Left ventricle myocardium superior (tissue), 1 donor: ENCODE data around the gene KAT8. TPM values are rescaled to one million over a fixed set of nuclear protein-coding genes. Genes with fewer than 3 reads are reported as not detected.
"Not testable (repeated sequence)": the region's sequence is repeated elsewhere in the genome, so short reads cannot be mapped to it uniquely, and the experiment has no call there.

Experiments used
- ATAC-seq: fragments of 200-7000 bp; cut with Tn5 transposase; one replicate; pipeline ENCODE4 v1.9.1; 2020; ENCODE audit warnings: mild to moderate bottlenecking, moderate library complexity
- DNase-seq: peaks from one replicate; pipeline ENCODE4 v3.0.0-alpha.2; 2020
- intact Hi-C: fragments of 100-400 bp; cut with micrococcal nuclease; formaldehyde crosslinking; loops from one replicate; pipeline ENCODE4 v1.11.0; 2022
- total RNA-seq: library from RNA; stranded (reverse); fragmentation: NEBNext Ultra II Directional; extraction: Animal tissue kit (Norgen Biotek cat#: 25700); gene quantifications from one replicate; pipeline ENCODE4 v1.2.1, GENCODE V29; 2021
- donor health status: DM: no; HTN: yes; CAD: no; lungs with severe emphysema.

The KAT8 gene
- total RNA-seq, 1 donor from 2014 or later: 77.4 TPM

DNA sequence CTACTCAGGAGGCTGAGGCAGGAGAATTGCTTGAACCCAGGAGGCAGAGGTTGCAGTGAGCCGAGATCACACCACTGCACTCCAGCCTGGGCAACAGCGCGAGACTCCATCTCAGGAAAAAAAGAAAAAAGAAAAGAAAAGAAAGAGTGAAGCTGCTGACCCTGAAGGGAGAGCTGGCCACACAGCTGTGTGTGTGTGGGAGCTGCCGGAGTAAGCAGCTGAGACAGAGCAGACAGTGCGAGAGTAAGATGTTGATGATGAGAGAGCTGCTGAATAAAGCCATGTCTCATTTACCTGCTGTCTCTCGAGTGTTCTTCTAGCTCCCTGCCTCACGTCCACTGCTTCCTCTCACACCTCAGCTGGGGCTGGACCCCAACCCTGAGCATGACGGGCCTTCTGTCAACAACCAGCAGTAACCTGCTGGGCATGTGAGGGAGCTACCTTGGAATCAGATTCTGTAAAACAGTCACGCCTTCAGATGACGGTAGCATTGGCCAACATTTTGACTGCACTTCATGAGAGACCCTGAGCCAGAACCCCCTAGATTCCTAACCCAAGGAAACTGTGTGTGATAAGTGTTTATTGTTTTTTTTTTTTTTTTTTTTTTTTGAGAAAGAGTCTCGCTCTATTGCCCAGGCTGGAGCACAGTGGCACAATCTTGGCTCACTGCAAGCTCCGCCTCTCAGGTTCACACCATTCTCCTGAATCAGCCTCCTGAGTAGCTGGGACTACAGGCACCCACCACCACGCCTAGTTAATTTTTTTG, 16.4 kb upstream of the KAT8 start:
- ATAC-seq, DNase-seq, intact Hi-C loops: not testable (repeated sequence)

DNA sequence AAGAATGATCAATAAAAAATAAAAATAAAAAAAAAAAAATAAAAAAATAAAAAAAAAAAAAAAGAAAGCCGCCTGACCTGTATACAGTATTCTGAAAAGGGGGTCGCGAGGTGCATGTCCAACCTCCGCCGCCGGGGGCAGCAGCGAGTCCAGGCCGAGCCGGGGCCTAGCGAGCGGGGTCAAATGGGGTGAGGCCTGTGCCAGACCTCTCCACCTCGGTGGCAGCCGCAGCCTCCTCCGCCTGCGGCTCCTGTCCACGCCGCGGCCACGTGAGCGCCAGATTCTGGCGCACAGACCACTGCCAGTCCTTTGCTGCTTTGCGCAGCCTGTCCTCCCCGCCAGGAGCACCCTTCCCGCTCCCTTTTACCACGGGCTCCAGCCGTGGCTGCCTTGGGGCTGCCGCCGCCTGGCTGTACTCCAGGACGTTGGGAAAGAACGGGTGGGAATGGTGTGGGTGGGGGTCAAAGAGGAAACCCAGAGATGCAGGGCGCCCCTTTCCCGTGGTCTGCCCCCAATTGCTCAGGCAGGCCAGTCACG, 11.7 kb upstream of the KAT8 start:
- intact Hi-C loops: no loop called here
- ATAC-seq (peak; percentile 91), DNase-seq (peak; percentile 94)

DNA sequence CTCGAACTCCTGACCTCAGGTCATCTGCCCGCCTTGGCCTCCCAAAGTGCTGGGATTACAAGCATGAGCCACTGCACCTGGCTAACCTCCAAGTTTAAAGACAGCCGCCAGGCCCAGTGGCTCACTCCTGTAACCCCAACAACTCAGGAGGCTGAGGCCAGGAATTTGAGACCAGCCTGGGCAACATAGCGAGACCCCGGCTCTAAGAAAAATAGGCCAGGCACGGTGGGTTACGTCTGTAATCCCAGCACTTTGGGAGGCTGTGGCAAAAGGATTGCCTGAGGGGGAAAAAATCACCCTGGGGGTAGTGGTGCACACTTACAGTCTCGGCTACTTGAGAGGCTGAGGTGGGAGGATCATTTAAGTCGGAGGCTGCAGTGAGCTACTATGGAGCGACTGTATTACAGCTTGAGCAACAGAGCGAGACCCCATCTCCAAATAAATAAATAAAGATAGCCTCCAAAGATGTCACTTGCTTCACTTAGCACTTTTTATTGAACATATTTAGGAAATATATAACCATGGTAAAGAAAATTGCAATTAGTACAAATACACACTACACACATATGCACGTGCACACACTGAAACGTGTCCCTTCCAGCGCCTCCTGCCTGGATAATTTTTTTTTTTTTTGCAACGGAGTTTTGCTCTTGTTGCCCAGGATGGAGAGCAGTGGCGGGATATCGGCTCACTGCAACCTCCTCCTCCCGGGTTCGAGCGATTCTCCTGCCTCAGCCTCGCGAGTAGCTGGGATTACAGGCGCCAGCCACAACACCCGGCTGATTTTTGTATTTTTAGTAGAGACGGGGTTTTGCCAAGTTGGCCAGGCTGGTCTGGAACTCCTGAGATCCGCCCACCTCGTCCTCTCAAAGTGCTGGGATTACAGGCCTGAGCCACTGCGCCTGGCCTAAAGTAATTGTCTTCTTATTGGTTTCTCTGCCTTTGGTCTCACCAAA, 10.7 kb upstream of the KAT8 start:
- intact Hi-C loops: no loop called here
- DNase-seq: no peak

GRCh38 chr16:31107465-31107867, 10.0 kb upstream of the KAT8 start:
- intact Hi-C loops: no loop called here

More for the DNA sequence above, 10.7 kb upstream of the KAT8 start:
- ATAC-seq: no peak

GRCh38 chr16:31108035-31108793, 9.2 kb upstream of the KAT8 start, which contains the start of gene BCKDK:
Gene BCKDK, plus strand, starts transcription at chr16:31108386. Its CDS starts 838 bp downstream, at chr16:31109224.
- intact Hi-C loops: no loop called here
- peak; percentile 91 for DNase-seq
- peak; percentile 79 for ATAC-seq

More at GRCh38 chr16:31107465-31107867, 10.0 kb upstream of the KAT8 start:
- ATAC-seq (no peak), DNase-seq (no peak)

DNA sequence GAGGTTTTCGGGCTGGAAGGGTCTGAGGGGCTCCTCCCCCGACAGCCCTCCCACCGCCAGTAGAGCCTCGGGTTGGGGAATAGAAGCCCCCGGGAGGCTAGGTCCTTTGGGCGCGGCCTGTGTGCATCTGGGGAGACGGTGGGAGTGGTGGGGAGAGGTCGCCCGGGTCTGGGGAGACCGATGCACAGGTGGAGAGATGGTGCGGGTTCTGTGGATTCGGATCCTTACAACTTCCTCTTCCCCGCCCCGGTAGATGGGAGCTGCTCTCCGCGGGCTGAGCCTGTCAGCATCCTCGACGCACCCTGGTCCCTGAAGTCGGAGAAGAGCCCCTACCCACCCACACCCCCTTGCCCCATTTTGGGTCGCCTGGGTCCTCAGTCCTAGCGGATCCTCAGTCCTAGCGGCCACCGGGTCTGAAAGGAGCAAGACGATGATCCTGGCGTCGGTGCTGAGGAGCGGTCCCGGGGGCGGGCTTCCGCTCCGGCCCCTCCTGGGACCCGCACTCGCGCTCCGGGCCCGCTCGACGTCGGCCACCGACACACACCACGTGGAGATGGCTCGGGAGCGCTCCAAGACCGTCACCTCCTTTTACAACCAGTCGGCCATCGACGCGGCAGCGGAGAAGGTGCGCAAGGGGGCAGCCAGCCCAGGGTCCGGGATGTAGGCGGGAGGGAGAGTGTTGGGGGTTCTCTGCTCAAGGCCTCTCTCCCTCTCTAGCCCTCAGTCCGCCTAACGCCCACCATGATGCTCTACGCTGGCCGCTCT, 8.5 kb upstream of the KAT8 start:
- ATAC-seq (no peak), DNase-seq (peak; percentile 34)
- intact Hi-C loops: no loop called here

- DNase-seq (no peak), ATAC-seq (no peak)
- intact Hi-C loops: no loop called here
Measured at GRCh38 chr16:31109622-31110021, 7.8 kb upstream of the KAT8 start.

GRCh38 chr16:31110106-31111034, 7.1 kb upstream of the KAT8 start:
- intact Hi-C loops: no loop called here
- peak; percentile 20 for DNase-seq

DNA sequence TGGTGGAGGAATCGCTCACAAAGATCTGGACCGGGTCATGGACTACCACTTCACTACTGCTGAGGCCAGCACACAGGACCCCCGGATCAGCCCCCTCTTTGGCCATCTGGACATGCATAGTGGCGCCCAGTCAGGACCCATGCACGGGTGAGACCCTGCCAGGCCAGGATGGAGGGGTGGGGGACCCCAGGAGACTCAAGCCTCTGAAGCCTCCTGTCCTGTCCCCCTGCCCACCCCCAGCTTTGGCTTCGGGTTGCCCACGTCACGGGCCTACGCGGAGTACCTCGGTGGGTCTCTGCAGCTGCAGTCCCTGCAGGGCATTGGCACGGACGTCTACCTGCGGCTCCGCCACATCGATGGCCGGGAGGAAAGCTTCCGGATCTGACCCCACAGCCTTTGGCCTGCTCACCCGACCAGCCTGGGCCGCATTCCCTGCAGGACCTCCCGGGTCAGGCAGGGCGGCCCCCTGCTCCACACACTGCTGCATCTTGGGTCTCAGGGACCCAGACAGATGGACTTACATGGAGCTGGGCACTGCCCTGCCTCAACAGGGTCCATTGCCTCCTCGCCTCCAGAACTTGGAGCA, 5.5 kb upstream of the KAT8 start:
- DNase-seq: no peak
- ATAC-seq: no peak
- intact Hi-C loops: no loop called here

More at GRCh38 chr16:31110106-31111034, 7.1 kb upstream of the KAT8 start:
- no peak for ATAC-seq

DNA sequence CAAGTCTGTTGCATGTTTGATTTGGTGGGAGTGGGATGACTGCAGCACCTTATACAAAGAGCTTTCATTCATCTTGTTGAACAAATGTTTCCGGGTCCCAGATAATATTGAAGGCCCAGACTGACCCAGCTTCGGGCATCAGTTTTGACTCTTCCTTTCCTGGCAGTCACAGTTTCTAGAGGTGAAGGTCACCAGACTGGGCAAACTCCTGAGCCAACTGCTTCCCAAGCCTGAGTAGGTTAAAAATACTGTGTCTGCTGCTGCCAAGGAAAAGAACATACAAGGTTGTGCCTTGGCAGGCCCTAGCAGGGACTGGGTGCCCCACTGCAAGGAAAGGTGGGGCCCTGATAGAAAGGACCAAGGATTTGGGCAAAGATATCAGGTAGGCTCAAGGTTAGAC, 4.8 kb upstream of the KAT8 start:
- DNase-seq (no peak), ATAC-seq (peak; percentile 43)
- intact Hi-C loops: no loop called here

GRCh38 chr16:31113121-31114120, 4.0 kb upstream of the KAT8 start:
- no peak for DNase-seq
- ATAC-seq: no peak
- intact Hi-C loops: no loop called here

GRCh38 chr16:31114468-31114867, 3.0 kb upstream of the KAT8 start:
- ATAC-seq: no peak
- intact Hi-C loops: no loop called here
- no peak for DNase-seq

- intact Hi-C loops: no loop called here
- DNase-seq: peak; percentile 26
- peak; percentile 4 for ATAC-seq
Measured at GRCh38 chr16:31118223-31119155, 1.0 kb downstream of the KAT8 start.

GRCh38 chr16:31120129-31120528, 2.7 kb downstream of the KAT8 start:
- no peak for DNase-seq
- ATAC-seq: no peak
- intact Hi-C loops: no loop called here

- ATAC-seq (no peak), DNase-seq (no peak)
- intact Hi-C loops: no loop called here
Measured at GRCh38 chr16:31125844-31126243, 8.4 kb downstream of the KAT8 start.
